GM20000 (cell line): ENCODE measurements around the gene CXCR3.

Experiments used
- DNase-seq: peaks from one replicate; pipeline ENCODE4 v3.0.0; 2012; ENCODE audit warnings: low spot score
- TF ChIP-seq, protein P1 (sequence below): IDR thresholded peaks from 2 replicates; pipeline ENCODE4 v1.5.1; 2012; ENCODE audit warnings: mild to moderate bottlenecking, control low read depth; ENCODE audit errors: extremely low read depth, missing control alignments

The CXCR3 gene

DNA sequence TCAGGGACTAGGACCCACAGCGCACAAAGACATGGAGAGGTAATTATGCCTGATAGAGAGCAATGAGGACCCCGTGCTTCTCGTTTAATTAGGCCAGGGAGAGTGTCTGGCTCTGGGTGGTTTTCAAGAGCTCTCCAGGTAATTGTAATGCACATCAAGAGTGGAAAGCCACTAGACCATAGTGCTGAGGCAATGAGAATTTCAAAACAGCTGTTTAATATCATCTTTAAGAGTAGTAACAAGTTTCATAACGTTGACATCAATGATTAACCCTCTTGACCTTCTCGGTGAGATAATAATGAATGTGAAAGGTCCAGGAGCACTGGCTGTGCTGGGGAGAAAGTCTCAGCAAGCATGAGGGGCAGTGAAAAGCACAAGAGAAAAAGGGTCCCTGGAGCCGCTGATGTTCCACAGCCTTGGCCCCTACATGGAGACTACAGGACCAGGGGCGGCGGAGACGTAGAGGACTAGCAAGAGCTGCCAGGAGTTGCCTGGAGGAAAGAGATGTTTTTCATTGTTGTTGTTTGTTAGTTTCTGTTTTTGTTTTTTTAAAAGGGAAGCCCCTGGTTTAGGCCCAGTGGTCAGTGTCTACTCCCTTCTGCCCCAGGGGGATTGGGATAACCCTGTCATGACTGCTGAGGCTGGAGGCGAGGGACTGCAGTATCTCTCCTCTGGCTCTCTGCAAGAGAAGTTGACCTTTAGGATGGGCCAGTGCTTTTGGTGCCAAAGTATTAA, 14.8 kb upstream of the CXCR3 start:
- TF ChIP-seq, protein P1, sequence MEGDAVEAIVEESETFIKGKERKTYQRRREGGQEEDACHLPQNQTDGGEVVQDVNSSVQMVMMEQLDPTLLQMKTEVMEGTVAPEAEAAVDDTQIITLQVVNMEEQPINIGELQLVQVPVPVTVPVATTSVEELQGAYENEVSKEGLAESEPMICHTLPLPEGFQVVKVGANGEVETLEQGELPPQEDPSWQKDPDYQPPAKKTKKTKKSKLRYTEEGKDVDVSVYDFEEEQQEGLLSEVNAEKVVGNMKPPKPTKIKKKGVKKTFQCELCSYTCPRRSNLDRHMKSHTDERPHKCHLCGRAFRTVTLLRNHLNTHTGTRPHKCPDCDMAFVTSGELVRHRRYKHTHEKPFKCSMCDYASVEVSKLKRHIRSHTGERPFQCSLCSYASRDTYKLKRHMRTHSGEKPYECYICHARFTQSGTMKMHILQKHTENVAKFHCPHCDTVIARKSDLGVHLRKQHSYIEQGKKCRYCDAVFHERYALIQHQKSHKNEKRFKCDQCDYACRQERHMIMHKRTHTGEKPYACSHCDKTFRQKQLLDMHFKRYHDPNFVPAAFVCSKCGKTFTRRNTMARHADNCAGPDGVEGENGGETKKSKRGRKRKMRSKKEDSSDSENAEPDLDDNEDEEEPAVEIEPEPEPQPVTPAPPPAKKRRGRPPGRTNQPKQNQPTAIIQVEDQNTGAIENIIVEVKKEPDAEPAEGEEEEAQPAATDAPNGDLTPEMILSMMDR, result no peak
- no peak for DNase-seq

DNA sequence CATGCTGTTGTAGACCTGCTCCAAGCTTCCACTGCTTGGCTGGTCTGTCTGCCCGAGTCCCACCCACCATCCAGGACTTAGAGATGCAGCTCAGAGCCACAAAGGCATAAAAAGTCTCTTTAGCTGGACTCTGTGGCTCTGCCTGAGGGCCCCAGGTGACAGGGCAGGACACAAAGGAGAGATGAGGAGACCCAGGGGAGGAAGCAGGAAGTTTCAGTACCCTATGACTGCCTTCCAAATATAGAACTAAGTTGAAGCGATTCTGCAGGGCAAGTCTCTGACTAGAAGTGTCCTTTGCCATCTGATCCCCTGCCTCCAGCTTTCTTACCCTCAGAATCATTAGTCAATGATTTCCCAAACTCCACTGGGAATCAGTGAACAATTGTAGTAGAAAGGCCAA, 11.2 kb upstream of the CXCR3 start:
- TF ChIP-seq, protein P1, result no peak
- no peak for DNase-seq

DNA sequence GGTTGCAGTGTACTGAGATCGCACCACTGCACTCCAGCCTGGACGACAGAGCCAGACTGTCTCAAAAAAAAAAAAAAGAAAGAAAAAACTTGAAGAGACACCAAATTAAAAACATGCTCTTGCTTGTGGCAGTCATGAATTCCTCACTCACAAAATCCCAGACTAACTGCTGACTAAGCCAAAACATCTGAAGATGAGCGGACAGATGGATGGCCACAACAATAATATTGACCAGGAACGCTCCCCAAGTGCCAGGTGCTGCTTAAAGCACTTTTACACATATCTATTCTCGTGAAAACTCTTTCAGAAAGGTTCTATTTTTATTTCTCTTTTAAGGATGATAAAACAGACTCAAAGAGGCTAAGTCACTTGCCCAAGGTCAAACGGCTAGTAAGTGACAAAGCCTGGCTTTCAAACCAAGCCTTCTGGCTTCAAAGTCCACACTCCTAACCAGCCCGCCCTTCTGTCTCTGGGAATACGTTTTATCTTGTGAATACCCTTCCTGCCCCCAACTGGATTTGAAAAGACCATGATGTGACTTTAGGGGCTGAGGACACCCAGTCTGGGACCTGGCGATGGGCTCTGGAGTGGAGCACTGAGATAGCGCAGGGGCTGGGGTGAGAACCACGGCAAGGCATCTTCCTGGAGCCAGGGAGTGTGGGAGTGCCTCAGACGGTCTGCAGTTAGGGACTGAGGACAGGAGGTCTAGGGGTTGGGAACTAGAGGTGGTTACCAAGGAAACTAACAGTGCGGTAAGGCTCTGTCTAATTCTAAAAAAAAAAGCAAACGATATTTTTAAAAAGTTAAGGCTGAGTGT, 9.5 kb upstream of the CXCR3 start:
- no peak for DNase-seq
- TF ChIP-seq, protein P1, result no peak

DNA sequence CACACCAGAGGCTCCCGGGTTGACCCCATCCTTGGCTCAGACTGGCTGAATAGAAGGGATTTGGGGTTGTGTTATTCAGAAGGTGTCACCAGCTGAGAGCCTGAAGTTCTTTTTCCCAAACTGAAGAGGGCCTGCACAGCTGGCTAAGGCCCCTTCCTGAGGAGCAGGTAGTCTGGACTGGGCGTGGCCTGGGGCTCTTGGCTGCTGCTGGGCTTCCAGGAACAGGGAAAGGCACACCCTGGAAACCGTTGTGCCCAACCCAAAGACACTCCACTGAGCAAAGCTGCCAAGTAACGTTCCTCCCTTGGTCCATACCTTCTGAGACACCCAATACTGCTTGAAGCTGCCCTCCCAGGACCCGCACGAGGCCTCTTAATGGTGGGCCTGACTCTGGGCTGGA, 8.3 kb upstream of the CXCR3 start:
- TF ChIP-seq, protein P1, result no peak
- no peak for DNase-seq

DNA sequence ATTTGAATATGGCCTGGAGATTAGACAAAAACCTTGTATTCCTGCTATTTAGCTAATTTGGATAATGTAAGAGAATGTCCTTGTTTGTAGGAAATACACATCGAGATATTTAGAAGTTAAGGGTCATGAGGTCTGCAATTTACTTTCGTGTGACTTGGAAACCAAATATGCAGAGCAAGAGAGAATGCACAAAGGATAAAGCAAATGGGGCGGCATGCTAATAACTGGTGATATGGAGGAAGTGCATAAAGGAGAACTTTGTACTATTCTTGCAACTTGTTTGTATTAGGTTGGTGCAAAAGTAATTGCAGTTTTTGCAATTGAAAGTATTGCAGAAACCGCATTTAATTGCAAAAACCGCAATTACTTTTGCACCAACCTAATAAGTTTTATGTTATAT, 7.2 kb upstream of the CXCR3 start:
- DNase-seq, result no peak

DNA sequence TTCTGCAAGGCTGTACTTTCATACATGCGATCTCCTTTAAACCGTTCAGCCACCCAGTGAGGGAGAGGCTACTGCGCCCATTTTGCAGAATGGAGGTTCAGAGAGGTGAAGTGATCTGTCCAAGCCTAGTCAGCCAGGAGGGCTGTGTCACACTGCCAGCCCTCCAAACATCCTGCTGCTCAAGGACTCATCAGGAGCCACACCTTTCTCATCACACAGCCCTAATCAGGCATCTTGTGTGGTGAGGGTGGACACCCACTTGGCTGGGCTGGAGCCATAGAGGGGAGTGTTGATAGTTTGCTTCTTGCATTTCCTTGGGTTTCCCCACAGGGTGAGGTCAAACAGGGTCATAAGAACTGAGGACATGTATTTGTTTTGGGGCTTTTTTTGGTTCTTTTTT, 5.4 kb upstream of the CXCR3 start:
- no peak for DNase-seq
- TF ChIP-seq, protein P1, result no peak

More for the DNA sequence above, 7.2 kb upstream of the CXCR3 start:
- TF ChIP-seq, protein P1, result no peak
